Measurements from ENCODE around the gene MACROH2A1. TPM values are rescaled to one million over a fixed set of nuclear protein-coding genes. Genes with fewer than 3 reads are reported as not detected.

Gene MACROH2A1
- total RNA-seq, 1 experiment from 2014 or later, result 355 TPM

GRCh38 chr5:135357685-135358084 lies 41.3 kb downstream of the MACROH2A1 start:
- no peak for DNase-seq (ENCODE audit: low read depth)

- no peak for DNase-seq (ENCODE audit: low read depth)
Measured at GRCh38 chr5:135356522-135357318, 42.3 kb downstream of the MACROH2A1 start.

- DNase-seq (ENCODE audit: low read depth), result no peak
Measured at GRCh38 chr5:135355169-135355568, 43.9 kb downstream of the MACROH2A1 start.

GRCh38 chr5:135353952-135354721 lies 44.9 kb downstream of the MACROH2A1 start:
- peak; percentile 46 for DNase-seq (ENCODE audit: low read depth)

- DNase-seq (ENCODE audit: low read depth), result no peak
Measured at GRCh38 chr5:135350536-135350935, 48.5 kb downstream of the MACROH2A1 start.

- DNase-seq (ENCODE audit: low read depth), result no peak
Measured at GRCh38 chr5:135349886-135350285, 49.1 kb downstream of the MACROH2A1 start.

- DNase-seq (ENCODE audit: low read depth), result no peak
Measured at GRCh38 chr5:135349451-135349850, 49.6 kb downstream of the MACROH2A1 start.

GRCh38 chr5:135348918-135349317 lies 50.1 kb downstream of the MACROH2A1 start:
- no peak for DNase-seq (ENCODE audit: low read depth)

GRCh38 chr5:135347392-135347791 lies 51.6 kb downstream of the MACROH2A1 start:
- no peak for DNase-seq (ENCODE audit: low read depth)

GRCh38 chr5:135345956-135346731 lies 52.9 kb downstream of the MACROH2A1 start:
- no peak for DNase-seq (ENCODE audit: low read depth)

GRCh38 chr5:135344349-135344748 lies 54.7 kb downstream of the MACROH2A1 start:
- DNase-seq (ENCODE audit: low read depth), result no peak

GRCh38 chr5:135343413-135343812 lies 55.6 kb downstream of the MACROH2A1 start:
- DNase-seq (ENCODE audit: low read depth), result peak; percentile 33

- DNase-seq (ENCODE audit: low read depth), result no peak
Measured at GRCh38 chr5:135342551-135342875, 56.5 kb downstream of the MACROH2A1 start.

GRCh38 chr5:135341696-135342550 lies 57.1 kb downstream of the MACROH2A1 start:
- DNase-seq (ENCODE audit: low read depth), result no peak

- no peak for DNase-seq (ENCODE audit: low read depth)
Measured at GRCh38 chr5:135341016-135341666, 57.9 kb downstream of the MACROH2A1 start.

- DNase-seq (ENCODE audit: low read depth), result no peak
Measured at GRCh38 chr5:135340568-135340967, 58.5 kb downstream of the MACROH2A1 start.

GRCh38 chr5:135339623-135340022 lies 59.4 kb downstream of the MACROH2A1 start:
- DNase-seq (ENCODE audit: low read depth), result no peak

- no peak for DNase-seq (ENCODE audit: low read depth)
Measured at GRCh38 chr5:135339189-135339588, 59.8 kb downstream of the MACROH2A1 start.

- DNase-seq (ENCODE audit: low read depth), result no peak
Measured at GRCh38 chr5:135337064-135337463, 62.0 kb downstream of the MACROH2A1 start.

- no peak for DNase-seq (ENCODE audit: low read depth)
Measured at GRCh38 chr5:135335031-135335828, 63.8 kb downstream of the MACROH2A1 start.

Data from HT1080 (cell line).